Peyer's patch (tissue), 4 donors: ENCODE data around the gene SYT10.

Source experiments
- CTCF ChIP-seq, 6 experiments: fragments of 450-650 bp in 4 of 6; fragments of 200-600 bp in 2 of 6; sonication (generic) in 1 of 6; IDR thresholded peaks; one replicate each; pipeline ENCODE4 v1.5.1; 2017 to 2019; ENCODE audit warnings: antibody characterized with exemption in 6 of 6, mild to moderate bottlenecking in 3 of 6, moderate library complexity in 1 of 6
- POLR2A ChIP-seq, 2 donors: fragments of 450-650 bp; IDR thresholded peaks; one replicate each; pipeline ENCODE4 v1.5.1; 2017; ENCODE audit warnings: antibody characterized with exemption in 2 of 2, mild to moderate bottlenecking in 2 of 2, moderate library complexity in 2 of 2

- TF ChIP-seq CTCF (IDR thresholded peaks at IDR 0.05) = no peak
- TF ChIP-seq POLR2A (IDR thresholded peaks at IDR 0.05) = no peak
Observed at GRCh38 chr12:33349791-33350190, 89.8 kb downstream of the SYT10 start.
